K562 (cell line): ENCODE measurements around the gene TEX30.

ENCODE experiments used
- CBX1 ChIP-seq: sonication (generic); IDR thresholded peaks from 2 replicates; pipeline ENCODE4 v1.6.1; 2016; ENCODE audit warnings: antibody characterized with exemption, low read depth, mild to moderate bottlenecking
- JUNB ChIP-seq: fragments of 450-650 bp; formaldehyde crosslinking; conservative IDR thresholded peaks from 2 replicates; pipeline ENCODE4 v1.4.0; 2020; ENCODE audit warnings: mild to moderate bottlenecking
- KDM1A ChIP-seq, 2 experiments: fragments of 450-650 bp; IDR thresholded peaks; 2 replicates each; pipeline ENCODE4 v1.6.1; 2016; ENCODE audit warnings: mild to moderate bottlenecking in 2 of 2
- MXI1 ChIP-seq: IDR thresholded peaks from 2 replicates; pipeline ENCODE4 v1.6.1; 2011; ENCODE audit warnings: low read depth, mild to moderate bottlenecking, improper control_type of control experiment, low read length
- POLR2A ChIP-seq: fragments of 450-650 bp; conservative IDR thresholded peaks from 2 replicates; pipeline ENCODE4 v1.6.1; 2016
- SP1 ChIP-seq: sonication (generic); formaldehyde crosslinking; IDR thresholded peaks from 2 replicates; pipeline ENCODE4 v1.8.1; 2022; ENCODE audit warnings: mild to moderate bottlenecking, missing genetic modification reagents
- STAG1 ChIP-seq: sonication (generic); formaldehyde crosslinking; IDR thresholded peaks from 2 replicates; pipeline ENCODE4 v1.5.0; 2020; ENCODE audit warnings: missing genetic modification reagents, borderline replicate concordance
- ZNF551 ChIP-seq: fragments of 250-450 bp; sonication (Bioruptor Pico); IDR thresholded peaks from 2 replicates; pipeline ENCODE4 v1.5.0; 2021; ENCODE audit warnings: mild to moderate bottlenecking, moderate library complexity
- TF ChIP-seq, protein P1 (sequence below): fragments of 450-650 bp; IDR thresholded peaks from 2 replicates; pipeline ENCODE4 v1.6.1; 2018; ENCODE audit not compliant: partially characterized antibody
- TF ChIP-seq, protein P2 (sequence below): fragments of 450-650 bp; conservative IDR thresholded peaks from 2 replicates; pipeline ENCODE4 v1.6.1; 2016; ENCODE audit warnings: missing genetic modification characterization, low read depth, mild to moderate bottlenecking, missing compliant biosample characterization, moderate library complexity
- TF ChIP-seq, protein P3 (sequence below): fragments of 150-350 bp; conservative IDR thresholded peaks from 2 replicates; pipeline ENCODE4 v1.6.1; 2014; ENCODE audit warnings: low read length
- TF ChIP-seq, protein P4 (sequence below), 3 experiments: IDR thresholded peaks in 2 of 3; conservative IDR thresholded peaks in 1 of 3; 2 replicates each; pipeline ENCODE4 v1.5.1; 2011 to 2012; ENCODE audit warnings: low read length in 3 of 3, mild to moderate bottlenecking in 3 of 3, control low read depth in 2 of 3, improper control_type of control experiment in 1 of 3, inconsistent platforms in 1 of 3, low read depth in 1 of 3, mixed read lengths in 1 of 3, moderate library complexity in 1 of 3; ENCODE audit not compliant: insufficient read depth in 2 of 3

DNA sequence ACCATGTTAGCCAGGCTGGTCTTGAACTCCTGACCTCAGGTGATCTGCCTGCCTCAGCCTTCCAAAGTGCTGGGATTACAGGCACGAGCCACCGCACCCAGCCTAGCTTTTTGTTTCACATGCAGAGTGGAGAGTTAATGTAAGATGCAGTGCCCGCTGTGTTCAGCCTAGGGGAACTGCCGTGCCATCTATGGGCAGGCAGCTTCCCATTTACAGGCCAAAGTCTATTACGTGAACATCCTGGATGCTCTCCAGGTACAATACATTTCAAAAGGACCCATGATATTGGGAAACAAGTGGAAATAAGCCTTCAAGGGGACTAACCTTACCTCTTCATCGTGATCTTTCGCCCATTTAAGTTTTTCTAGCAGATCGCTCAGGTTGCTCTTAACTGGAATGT is 15.1 kb upstream of the TEX30 start:
- TF ChIP-seq, protein P1, sequence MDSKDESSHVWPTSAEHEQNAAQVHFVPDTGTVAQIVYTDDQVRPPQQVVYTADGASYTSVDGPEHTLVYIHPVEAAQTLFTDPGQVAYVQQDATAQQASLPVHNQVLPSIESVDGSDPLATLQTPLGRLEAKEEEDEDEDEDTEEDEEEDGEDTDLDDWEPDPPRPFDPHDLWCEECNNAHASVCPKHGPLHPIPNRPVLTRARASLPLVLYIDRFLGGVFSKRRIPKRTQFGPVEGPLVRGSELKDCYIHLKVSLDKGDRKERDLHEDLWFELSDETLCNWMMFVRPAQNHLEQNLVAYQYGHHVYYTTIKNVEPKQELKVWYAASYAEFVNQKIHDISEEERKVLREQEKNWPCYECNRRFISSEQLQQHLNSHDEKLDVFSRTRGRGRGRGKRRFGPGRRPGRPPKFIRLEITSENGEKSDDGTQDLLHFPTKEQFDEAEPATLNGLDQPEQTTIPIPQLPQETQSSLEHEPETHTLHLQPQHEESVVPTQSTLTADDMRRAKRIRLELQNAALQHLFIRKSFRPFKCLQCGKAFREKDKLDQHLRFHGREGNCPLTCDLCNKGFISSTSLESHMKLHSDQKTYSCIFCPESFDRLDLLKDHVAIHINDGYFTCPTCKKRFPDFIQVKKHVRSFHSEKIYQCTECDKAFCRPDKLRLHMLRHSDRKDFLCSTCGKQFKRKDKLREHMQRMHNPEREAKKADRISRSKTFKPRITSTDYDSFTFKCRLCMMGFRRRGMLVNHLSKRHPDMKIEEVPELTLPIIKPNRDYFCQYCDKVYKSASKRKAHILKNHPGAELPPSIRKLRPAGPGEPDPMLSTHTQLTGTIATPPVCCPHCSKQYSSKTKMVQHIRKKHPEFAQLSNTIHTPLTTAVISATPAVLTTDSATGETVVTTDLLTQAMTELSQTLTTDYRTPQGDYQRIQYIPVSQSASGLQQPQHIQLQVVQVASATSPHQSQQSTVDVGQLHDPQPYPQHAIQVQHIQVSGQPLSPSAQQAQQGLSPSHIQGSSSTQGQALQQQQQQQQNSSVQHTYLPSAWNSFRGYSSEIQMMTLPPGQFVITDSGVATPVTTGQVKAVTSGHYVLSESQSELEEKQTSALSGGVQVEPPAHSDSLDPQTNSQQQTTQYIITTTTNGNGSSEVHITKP: no peak
- TF ChIP-seq KDM1A (IDR thresholded peaks at IDR 0.05) (no peak), POLR2A (no peak), MXI1 (no peak), STAG1 (CRISPR knock-in tag) (no peak), ZNF551 (CRISPR knock-in tag) (no peak), CBX1 (no peak), JUNB (no peak), SP1 (CRISPR knock-in tag) (no peak)
- TF ChIP-seq, protein P2, sequence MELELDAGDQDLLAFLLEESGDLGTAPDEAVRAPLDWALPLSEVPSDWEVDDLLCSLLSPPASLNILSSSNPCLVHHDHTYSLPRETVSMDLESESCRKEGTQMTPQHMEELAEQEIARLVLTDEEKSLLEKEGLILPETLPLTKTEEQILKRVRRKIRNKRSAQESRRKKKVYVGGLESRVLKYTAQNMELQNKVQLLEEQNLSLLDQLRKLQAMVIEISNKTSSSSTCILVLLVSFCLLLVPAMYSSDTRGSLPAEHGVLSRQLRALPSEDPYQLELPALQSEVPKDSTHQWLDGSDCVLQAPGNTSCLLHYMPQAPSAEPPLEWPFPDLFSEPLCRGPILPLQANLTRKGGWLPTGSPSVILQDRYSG: no peak
- TF ChIP-seq, protein P3, sequence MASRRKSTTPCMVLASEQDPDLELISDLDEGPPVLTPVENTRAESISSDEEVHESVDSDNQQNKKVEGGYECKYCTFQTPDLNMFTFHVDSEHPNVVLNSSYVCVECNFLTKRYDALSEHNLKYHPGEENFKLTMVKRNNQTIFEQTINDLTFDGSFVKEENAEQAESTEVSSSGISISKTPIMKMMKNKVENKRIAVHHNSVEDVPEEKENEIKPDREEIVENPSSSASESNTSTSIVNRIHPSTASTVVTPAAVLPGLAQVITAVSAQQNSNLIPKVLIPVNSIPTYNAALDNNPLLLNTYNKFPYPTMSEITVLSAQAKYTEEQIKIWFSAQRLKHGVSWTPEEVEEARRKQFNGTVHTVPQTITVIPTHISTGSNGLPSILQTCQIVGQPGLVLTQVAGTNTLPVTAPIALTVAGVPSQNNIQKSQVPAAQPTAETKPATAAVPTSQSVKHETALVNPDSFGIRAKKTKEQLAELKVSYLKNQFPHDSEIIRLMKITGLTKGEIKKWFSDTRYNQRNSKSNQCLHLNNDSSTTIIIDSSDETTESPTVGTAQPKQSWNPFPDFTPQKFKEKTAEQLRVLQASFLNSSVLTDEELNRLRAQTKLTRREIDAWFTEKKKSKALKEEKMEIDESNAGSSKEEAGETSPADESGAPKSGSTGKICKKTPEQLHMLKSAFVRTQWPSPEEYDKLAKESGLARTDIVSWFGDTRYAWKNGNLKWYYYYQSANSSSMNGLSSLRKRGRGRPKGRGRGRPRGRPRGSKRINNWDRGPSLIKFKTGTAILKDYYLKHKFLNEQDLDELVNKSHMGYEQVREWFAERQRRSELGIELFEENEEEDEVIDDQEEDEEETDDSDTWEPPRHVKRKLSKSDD: no peak
- TF ChIP-seq, protein P4, sequence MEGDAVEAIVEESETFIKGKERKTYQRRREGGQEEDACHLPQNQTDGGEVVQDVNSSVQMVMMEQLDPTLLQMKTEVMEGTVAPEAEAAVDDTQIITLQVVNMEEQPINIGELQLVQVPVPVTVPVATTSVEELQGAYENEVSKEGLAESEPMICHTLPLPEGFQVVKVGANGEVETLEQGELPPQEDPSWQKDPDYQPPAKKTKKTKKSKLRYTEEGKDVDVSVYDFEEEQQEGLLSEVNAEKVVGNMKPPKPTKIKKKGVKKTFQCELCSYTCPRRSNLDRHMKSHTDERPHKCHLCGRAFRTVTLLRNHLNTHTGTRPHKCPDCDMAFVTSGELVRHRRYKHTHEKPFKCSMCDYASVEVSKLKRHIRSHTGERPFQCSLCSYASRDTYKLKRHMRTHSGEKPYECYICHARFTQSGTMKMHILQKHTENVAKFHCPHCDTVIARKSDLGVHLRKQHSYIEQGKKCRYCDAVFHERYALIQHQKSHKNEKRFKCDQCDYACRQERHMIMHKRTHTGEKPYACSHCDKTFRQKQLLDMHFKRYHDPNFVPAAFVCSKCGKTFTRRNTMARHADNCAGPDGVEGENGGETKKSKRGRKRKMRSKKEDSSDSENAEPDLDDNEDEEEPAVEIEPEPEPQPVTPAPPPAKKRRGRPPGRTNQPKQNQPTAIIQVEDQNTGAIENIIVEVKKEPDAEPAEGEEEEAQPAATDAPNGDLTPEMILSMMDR (IDR thresholded peaks at IDR 0.05 in 2 of 3, conservative IDR thresholded peaks at IDR 0.05 in 1 of 3; ENCODE audit: insufficient read depth in 2 of 3, low read depth in 1 of 3, low read length in 3 of 3): no peak
